GM21447 (cell line): ENCODE data around the gene METTL1.
"Not testable (repeated sequence)": the region's sequence is repeated elsewhere in the genome, so short reads cannot be mapped to it uniquely, and the experiment has no call there.

ENCODE experiments used
- ATAC-seq: cut with Tn5 transposase; IDR thresholded peaks from one replicate; pipeline ENCODE4 v1.9.1; 2021; ENCODE audit not compliant: unreplicated experiment

METTL1 gene

GRCh38 chr12:57771873-57772428, at the start of gene METTL1:
Gene METTL1, minus strand, starts transcription at chr12:57772105. Its CDS starts 22 bp downstream, at chr12:57772083.
- peak; percentile 81 for ATAC-seq

- ATAC-seq, result not testable (repeated sequence)
Observed at GRCh38 chr12:57821015-57821414, 49.1 kb upstream of the METTL1 start.

DNA sequence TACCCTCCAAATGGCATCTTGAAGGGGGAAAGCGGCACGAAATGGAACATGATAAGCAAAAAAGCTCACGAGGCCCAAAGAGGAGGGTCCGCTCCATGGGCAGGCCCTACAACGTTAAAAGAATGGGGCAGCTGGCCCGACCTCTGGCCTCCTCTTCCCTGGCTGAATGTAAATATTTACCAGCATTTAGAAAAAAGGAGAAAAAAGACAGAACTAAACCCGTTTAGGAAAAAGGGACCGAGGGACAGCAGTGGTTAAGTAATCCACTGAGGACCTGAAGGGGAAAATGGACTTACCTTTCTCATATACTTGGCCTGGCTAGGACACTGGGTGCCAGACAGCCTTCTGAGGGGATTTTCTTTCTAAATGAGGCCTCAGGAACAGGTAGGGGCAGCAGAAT, 48.2 kb upstream of the METTL1 start:
- ATAC-seq, result not testable (repeated sequence)

- ATAC-seq, result not testable (repeated sequence)
Observed at GRCh38 chr12:57817990-57818331, 46.1 kb upstream of the METTL1 start.

- no peak for ATAC-seq
Observed at GRCh38 chr12:57817261-57817989, 45.5 kb upstream of the METTL1 start.

DNA sequence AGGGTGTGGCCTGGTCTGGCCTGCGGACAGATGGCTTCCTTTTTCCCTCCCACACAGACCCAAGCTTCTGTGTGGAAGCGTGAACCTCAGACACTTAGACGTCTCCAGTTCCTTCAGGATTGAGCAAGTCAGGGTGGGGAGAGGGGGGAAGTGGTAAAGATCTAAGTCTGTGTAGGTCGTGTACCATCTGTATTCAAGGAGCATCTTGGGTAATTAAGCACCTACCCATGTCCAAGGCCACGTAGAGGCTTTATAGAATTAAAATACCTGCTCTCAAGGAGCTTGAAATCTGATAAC, 44.9 kb upstream of the METTL1 start:
- no peak for ATAC-seq

DNA sequence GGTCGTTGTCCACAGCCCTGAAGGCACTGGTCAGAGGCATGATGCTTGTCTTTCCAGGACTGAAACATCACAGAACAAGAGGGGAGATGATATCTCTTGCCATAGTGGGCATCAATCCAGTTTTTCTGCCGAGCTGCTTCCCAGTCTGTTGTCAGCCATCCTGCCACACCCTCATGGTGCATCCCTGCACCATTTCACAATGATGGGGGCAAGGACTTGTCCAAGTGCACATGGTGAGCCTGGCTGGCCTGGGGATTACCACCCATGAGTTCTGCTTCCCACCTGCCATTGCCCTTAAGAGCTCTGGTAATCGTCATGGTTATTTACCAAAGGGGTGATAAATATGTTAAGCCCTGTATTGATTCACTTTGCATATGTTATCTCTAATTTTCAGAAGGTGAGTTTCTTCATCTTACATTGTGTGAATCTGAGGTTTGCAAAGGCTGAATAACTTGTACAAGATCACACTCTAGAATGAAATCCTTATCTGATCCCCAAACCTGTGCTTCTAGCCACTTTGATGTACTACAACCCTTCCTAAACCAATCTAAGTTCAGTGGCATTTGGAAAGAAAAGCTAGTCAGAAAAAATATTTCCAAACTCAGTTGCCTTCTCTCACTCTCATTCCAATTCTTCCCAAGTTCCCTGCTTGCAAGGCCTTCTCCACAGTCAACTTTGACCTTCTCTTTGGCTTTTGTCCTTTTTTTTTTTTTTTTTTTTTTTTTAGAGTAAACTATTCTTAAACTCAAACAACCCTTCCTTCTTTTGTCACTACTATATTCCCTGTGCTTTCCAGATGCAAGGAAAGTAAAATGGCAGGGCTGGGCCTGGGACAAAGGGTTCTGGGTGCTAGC, 44.3 kb upstream of the METTL1 start:
- ATAC-seq, result no peak

DNA sequence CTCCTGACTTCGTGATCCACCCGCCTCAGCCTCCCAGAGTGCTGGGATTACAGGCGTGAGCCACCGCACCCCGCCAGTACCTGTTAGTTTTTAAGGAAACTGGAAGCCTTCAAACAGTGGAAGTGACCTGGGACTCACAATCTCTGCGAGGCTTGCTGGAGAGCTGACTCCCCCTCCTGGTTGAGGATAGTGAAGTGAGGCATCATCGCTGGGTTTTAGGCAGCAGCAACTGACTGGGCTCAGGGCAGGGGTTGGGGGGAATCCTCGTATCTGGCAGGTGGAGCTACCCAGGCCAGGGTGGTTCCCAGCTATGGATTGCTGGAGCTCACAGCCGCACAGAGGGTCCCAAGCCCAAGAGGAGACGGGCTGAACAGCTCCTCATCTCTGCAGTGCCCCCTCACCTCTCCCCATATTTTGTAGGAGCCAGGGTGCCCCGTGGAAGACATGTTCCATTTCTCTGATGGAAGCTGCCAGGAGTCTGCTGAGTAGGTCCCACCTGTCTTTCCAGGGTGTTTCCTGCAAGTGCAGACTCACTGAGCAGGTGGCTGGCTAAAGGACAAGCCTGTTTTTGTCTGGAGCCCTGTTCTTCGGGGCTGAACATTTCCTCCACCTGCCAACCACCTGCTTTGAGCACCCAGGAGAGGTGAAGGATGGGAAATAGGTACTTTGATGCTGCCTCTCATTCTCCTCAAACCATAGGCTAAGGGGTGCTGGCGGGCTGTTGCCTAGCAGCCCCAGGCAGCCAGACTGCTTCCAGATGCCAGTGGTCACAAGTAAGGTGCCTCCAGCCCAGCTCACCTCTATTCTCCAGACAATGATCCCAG, 43.5 kb upstream of the METTL1 start:
- no peak for ATAC-seq

GRCh38 chr12:57813971-57814772, 42.3 kb upstream of the METTL1 start:
- no peak for ATAC-seq

GRCh38 chr12:57813111-57813970, 41.4 kb upstream of the METTL1 start:
- ATAC-seq, result no peak

DNA sequence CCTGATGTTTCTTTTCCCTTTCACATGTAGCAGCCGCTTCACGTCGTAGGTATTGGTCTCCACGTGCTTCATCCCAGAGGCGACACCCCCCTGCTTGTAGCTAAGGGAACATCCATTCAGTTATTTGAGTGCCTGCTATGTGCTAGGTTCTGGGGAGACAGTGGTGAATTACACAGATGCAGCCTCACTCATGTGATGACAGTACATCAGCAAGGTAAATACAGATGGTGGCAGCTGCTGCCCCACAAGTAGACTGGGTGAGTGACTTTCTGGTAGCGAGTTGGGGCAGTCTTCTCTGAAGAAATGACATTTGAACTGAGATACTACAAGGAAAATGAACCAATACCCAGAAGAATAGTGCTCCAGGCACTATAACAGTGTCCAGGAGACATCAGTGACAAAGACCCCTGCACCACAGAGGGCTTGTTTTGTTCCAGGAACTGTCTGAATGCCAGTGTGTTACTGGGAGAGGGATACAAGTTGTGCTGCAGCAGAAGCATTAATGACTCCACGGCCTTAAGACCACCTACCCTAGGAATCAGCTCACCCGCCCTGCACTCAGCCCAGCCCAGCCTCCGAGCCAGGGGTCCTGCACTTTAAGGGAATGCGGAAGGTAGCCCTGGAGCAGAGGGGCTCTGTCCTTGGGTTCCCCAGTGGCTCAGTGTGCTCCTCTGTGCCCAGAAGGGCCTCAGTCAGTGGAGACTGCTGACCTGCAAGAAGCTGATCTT, 39.3 kb upstream of the METTL1 start:
- no peak for ATAC-seq

DNA sequence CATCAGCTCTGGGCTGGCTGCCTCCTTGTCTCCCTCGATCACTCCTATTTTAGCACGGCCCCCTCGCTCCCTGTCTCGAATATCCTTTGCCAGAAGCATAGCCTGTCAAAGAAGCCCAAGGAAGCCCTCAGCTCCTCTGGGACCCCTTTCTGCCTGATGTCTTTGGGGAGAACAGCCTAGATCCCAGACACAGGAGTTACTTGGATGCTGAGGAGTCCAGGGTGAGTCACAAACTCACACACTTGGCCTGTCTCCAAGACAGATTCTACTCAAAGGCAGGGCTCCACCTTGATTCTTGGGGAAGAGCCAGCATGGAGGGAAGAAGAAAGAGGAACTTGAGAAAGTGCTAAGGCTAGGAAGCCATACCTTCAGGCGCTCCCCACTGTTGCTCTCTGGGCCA, 38.5 kb upstream of the METTL1 start:
- ATAC-seq, result no peak

DNA sequence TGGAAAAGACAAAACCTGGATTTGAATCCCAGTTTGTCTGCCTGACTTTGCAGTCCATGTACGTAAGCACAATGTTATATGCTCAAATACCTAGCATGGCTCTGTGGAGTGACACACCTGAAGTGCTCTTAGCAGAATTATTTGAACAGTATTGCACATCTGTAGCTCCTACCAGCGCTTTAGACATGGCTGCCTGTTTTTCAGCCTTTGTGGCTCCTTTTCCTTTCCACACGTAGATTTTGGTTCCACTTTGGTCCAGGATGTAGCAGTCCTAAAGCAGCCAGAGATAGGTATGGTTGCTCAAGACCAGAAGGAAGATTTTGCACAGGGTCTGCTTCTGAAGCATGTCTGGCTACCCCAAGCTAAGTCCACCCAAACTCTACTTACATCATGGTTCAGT, 37.5 kb upstream of the METTL1 start:
- ATAC-seq, result no peak

GRCh38 chr12:57808351-57808750, 36.4 kb upstream of the METTL1 start:
- ATAC-seq, result no peak

- ATAC-seq, result no peak
Observed at GRCh38 chr12:57807285-57807684, 35.4 kb upstream of the METTL1 start.

- ATAC-seq, result no peak
Observed at GRCh38 chr12:57806677-57807076, 34.8 kb upstream of the METTL1 start.

- ATAC-seq, result no peak
Observed at GRCh38 chr12:57803319-57803893, 31.5 kb upstream of the METTL1 start.

DNA sequence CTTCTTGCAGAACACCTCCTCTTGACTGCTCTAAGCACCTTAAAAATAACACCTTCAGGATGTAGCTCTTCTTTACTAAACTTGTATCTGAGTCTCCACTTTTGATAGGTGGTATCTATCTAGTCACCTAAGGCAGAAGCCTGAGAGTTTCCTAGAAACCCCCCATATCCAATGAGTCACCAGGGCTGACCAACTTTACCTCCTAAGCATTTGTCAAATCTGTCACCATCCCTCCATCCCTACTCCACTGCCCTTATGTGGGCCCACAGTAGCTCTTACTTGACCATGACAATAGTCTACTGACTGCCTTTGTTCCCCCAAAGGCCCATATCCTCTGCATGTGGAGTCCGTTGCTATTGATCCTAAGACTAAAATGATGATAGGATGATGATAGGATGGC, 30.7 kb upstream of the METTL1 start:
- ATAC-seq, result no peak

DNA sequence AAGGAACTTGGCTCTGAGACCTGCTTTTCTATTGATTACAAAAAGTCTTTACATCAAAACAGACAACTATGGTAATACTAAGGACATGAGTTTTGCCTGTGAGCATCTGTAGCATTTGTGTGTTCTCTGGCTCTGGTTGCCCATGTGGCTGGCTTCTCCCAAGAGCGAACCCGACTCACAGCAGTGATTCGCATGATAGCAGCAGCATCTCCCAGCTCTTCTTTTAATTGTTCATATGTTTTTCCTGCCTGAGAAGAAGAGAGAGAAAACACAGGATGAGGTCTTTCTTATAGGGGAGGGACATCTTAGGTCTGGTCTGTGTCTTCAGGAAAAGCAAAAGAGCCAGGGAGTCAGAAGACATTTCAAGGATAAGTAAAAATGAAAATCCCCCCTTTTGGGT, 29.1 kb upstream of the METTL1 start:
- ATAC-seq, result no peak
